Parathyroid adenoma (tissue), 2 donors: ENCODE results near the gene COX7A2L.

Source experiments
- H2AFZ ChIP-seq: fragments of 300-600 bp; sonication (generic); one replicate; pipeline ENCODE4 v1.7.0; 2017; ENCODE audit warnings: antibody characterized with exemption, mild to moderate bottlenecking
- H3K27ac ChIP-seq: fragments of 300-600 bp; sonication (generic); one replicate; pipeline ENCODE4 v1.7.0; 2017
- H3K27me3 ChIP-seq: fragments of 300-600 bp; sonication (generic); one replicate; pipeline ENCODE4 v1.7.0; 2017; ENCODE audit warnings: low read length; ENCODE audit not compliant: control insufficient read depth, insufficient read depth
- H3K36me3 ChIP-seq: fragments of 300-600 bp; sonication (generic); one replicate; pipeline ENCODE4 v1.7.0; 2017; ENCODE audit warnings: low read length; ENCODE audit not compliant: control insufficient read depth, insufficient read depth
- H3K4me1 ChIP-seq: fragments of 300-600 bp; sonication (generic); one replicate; pipeline ENCODE4 v1.7.0; 2017; ENCODE audit warnings: control low read depth
- H3K4me2 ChIP-seq: fragments of 300-600 bp; sonication (generic); one replicate; pipeline ENCODE4 v1.7.0; 2017; ENCODE audit warnings: low read length
- H3K4me3 ChIP-seq: fragments of 300-600 bp; sonication (generic); one replicate; pipeline ENCODE4 v1.7.0; 2017; ENCODE audit warnings: low read depth, low read length
- H3K79me2 ChIP-seq: fragments of 300-600 bp; sonication (generic); one replicate; pipeline ENCODE4 v1.7.0; 2017; ENCODE audit warnings: control low read depth
- H3K9ac ChIP-seq: fragments of 300-600 bp; sonication (generic); one replicate; pipeline ENCODE4 v1.7.0; 2017; ENCODE audit warnings: mild to moderate bottlenecking
- H3K9me3 ChIP-seq: fragments of 300-600 bp; sonication (generic); one replicate; pipeline ENCODE4 v1.7.0; 2017; ENCODE audit warnings: low read length; ENCODE audit not compliant: control insufficient read depth
- TF ChIP-seq, protein P1 (sequence below): fragments of 300-600 bp; sonication (generic); IDR thresholded peaks from one replicate; pipeline ENCODE4 v1.7.0; 2017; ENCODE audit warnings: antibody characterized with exemption, mild to moderate bottlenecking
- donor health status: primary hyperparathyroidism.

Gene COX7A2L

DNA sequence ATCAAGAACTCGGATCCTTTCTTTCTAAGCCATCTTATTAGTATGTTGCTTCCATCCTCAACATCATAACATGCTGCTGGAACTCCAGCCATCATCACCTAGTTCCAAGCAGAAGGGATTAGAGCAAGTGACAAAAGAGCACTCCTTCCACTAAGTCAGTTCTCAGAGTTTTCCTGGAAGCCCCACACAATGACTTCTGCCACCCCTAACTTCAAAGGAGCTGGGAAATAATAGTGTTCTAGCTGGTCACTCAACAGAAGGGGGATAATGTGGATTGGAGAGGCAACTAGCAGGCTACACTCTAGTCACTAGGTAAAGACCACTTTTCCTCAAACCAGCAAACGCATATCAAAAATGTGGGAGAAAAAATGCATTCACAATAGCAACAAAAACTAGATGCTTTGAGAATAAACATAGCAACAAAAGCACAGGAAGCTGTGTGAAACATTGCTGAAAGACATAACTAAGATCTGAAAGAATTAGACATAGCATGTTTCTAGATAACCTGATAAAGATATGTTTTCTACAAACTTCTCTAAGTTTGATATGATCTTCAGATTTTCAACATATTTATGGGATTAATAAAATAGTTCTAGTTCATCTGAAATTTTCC lies 39.5 kb downstream of the COX7A2L start:
- no peak overlapping the region for H3K27ac ChIP-seq
- H3K79me2 ChIP-seq = no peaks in the 10 kb centered on the region
- H3K27me3 ChIP-seq = no peaks in the 10 kb centered on the region
- no peak overlapping the region for H2AFZ ChIP-seq
- no peak overlapping the region for H3K4me2 ChIP-seq
- no peaks in the 10 kb centered on the region for H3K9me3 ChIP-seq
- no peak overlapping the region for H3K9ac ChIP-seq
- TF ChIP-seq, protein P1, sequence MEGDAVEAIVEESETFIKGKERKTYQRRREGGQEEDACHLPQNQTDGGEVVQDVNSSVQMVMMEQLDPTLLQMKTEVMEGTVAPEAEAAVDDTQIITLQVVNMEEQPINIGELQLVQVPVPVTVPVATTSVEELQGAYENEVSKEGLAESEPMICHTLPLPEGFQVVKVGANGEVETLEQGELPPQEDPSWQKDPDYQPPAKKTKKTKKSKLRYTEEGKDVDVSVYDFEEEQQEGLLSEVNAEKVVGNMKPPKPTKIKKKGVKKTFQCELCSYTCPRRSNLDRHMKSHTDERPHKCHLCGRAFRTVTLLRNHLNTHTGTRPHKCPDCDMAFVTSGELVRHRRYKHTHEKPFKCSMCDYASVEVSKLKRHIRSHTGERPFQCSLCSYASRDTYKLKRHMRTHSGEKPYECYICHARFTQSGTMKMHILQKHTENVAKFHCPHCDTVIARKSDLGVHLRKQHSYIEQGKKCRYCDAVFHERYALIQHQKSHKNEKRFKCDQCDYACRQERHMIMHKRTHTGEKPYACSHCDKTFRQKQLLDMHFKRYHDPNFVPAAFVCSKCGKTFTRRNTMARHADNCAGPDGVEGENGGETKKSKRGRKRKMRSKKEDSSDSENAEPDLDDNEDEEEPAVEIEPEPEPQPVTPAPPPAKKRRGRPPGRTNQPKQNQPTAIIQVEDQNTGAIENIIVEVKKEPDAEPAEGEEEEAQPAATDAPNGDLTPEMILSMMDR = no peak
- peaks cover 10% of the 10 kb centered on the region for H3K4me1 ChIP-seq
- no peaks in the 10 kb centered on the region for H3K36me3 ChIP-seq
- H3K4me3 ChIP-seq = no peak overlapping the region

DNA sequence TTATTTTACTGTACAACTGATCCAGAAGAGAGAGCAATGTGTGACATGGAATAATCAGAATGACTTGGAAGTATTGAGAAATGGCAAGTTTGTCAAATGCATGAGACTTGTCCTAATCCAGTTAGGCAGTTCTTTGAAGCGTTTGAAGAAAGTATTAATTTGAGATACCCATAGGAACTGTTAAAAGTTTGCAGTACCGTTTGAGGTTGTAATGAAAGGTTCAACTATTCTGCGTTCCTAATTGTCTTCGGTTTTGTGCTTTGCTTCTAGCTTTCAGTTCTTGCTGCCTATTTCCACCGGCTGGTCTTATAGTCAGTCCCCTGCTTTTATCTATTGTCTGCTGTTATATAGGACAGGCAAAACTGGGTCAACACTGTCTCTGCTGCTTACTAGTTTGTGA lies 41.8 kb downstream of the COX7A2L start:
- H3K4me1 ChIP-seq = peaks cover 10% of the 10 kb centered on the region
- no peaks in the 10 kb centered on the region for H3K36me3 ChIP-seq
- no peak overlapping the region for H3K4me2 ChIP-seq
- TF ChIP-seq, protein P1 = no peak
- H3K9me3 ChIP-seq = no peaks in the 10 kb centered on the region
- H2AFZ ChIP-seq = no peak overlapping the region
- H3K27ac ChIP-seq = no peak overlapping the region
- no peak overlapping the region for H3K4me3 ChIP-seq
- no peak overlapping the region for H3K9ac ChIP-seq
- no peaks in the 10 kb centered on the region for H3K27me3 ChIP-seq
- no peaks in the 10 kb centered on the region for H3K79me2 ChIP-seq

DNA sequence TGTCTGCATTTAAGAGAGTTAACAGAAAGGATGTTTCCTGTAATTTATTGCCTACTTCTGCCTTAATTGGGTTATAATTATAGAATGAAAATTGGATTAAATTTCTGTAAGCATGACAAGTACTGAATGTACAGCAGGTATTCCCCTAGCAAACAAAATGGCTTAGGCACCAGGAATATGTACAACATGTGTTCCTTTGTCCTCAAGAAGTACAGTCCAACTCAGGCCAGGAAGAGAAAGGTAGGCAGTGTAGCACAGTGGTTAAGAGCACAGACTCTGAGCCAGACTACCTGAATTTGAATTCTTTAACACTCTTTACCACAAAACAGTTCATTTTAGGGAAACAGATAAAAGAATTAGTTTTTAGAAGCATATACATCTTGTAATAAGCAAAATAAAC lies 43.1 kb downstream of the COX7A2L start:
- no peak overlapping the region for H3K4me2 ChIP-seq
- no peaks in the 10 kb centered on the region for H3K9me3 ChIP-seq
- no peaks in the 10 kb centered on the region for H3K36me3 ChIP-seq

DNA sequence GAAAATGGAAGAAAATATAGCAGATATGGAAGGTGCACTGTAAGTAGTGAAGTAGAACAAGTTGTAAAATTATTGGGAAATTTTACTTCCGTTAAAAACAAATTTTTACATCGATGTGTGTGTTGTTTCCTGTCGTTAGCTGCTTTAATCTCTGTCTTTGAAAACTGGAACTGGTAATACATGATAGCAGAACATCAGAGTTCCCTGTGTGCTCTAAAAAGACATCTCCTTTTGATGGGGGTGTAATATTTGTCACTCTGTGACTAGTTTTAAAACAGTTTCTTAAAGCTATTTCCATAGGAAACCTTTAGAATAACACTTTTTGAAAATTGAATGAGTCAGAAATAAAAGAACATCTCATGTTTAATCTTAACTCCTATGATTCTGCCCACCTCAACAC lies 43.5 kb downstream of the COX7A2L start:
- no peak overlapping the region for H3K9ac ChIP-seq
- TF ChIP-seq, protein P1 = no peak
- H3K4me3 ChIP-seq = no peak overlapping the region
- no peak overlapping the region for H2AFZ ChIP-seq
- H3K27me3 ChIP-seq = no peaks in the 10 kb centered on the region
- H3K9me3 ChIP-seq = no peaks in the 10 kb centered on the region
- no peaks in the 10 kb centered on the region for H3K79me2 ChIP-seq
- no peaks in the 10 kb centered on the region for H3K36me3 ChIP-seq
- H3K4me1 ChIP-seq = peaks cover 10% of the 10 kb centered on the region
- no peak overlapping the region for H3K27ac ChIP-seq
- no peak overlapping the region for H3K4me2 ChIP-seq

More for the DNA sequence above, 43.1 kb downstream of the COX7A2L start:
- no peaks in the 10 kb centered on the region for H3K79me2 ChIP-seq
- no peak overlapping the region for H3K27ac ChIP-seq
- no peak overlapping the region for H2AFZ ChIP-seq
- TF ChIP-seq, protein P1 = no peak
- no peak overlapping the region for H3K9ac ChIP-seq
- H3K4me3 ChIP-seq = no peak overlapping the region
- H3K27me3 ChIP-seq = no peaks in the 10 kb centered on the region
- H3K4me1 ChIP-seq = peaks cover 10% of the 10 kb centered on the region

DNA sequence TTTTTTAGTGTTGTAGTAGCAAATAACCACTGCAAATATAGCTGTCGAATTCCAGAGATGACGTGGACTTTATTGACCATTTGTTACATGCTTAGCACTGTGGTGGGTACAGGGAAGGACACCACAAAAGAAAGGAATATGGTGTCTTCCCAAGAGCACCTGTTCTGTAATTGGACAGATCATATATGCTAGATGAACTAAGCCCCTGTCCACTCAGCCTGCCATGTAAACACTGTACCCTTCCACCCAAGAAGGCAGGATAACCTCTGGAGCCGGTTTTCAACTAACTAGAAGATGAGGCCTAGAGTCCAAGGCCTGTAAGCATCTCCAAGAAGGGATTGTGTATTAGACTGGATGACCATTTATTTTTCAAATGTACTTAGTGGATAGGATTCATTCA lies 44.1 kb downstream of the COX7A2L start:
- Histone ChIP-seq H3K9me3 (no peaks in the 10 kb centered on the region), H2AFZ (no peak overlapping the region), H3K4me3 (no peak overlapping the region), H3K79me2 (no peaks in the 10 kb centered on the region), H3K36me3 (no peaks in the 10 kb centered on the region), H3K4me2 (no peak overlapping the region), H3K27me3 (no peaks in the 10 kb centered on the region), H3K27ac (no peak overlapping the region), H3K4me1 (peaks cover 6% of the 10 kb centered on the region), H3K9ac (no peak overlapping the region)
- TF ChIP-seq, protein P1 = no peak
